ENCODE measurements around the gene CIRBP. TPM values are rescaled to one million over a fixed set of nuclear protein-coding genes. Genes with fewer than 3 reads are reported as not detected.

Gene CIRBP
- total and polyA plus RNA-seq, 2 of the 13 experiments (the other 11 are each of a cell fraction or from before 2014, with no cell fraction given), result 133 to 140 TPM

DNA sequence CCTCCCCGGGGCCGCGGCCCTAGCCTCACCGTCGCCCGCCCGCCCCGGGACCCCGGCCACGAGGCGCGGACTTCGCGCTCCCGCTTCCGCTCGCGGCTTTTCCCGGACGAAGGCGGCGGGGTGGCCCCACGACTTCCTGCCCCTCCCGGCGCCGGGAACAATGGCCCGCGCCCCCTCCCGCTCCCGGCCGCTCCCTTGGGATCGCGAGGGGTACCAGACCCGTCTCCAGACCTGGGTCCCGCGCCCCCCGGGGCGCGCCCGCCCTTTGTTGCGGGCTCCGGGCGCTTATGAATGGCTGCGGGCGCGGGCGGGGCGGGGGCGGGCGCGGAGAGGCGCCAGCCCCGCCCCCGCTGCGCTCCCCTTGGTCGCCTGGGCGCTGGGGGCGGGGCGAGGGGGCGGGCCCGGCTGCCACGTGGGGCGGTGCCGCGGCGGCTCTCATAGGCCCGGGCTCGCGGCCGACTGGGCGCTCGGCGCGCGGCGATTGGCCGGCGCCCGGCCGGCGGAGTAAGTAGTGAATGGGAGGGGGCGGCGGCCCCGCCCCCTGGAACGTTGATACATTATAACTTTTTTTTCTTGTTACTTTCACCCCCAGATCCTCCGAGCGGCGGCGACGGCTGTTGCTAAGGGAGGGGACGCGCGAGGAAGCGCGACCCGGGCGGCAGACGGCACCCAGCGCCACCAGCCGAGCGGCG is 19.7 kb upstream of the CIRBP start (continued):
- no peak for TF ChIP-seq ZNF781 (CRISPR knock-in tag; IDR thresholded peaks at IDR 0.05; ENCODE audit: borderline replicate concordance, not compliant biosample characterization)
- peak; percentile 53; the same call in 1 of the 2 replicates for TF ChIP-seq MTF1 (CRISPR knock-in tag; IDR thresholded peaks at IDR 0.05)
- no peak for TF ChIP-seq HMG20A (CRISPR knock-in tag; IDR thresholded peaks at IDR 0.05; ENCODE audit: borderline replicate concordance)
- TF ChIP-seq, protein P1, sequence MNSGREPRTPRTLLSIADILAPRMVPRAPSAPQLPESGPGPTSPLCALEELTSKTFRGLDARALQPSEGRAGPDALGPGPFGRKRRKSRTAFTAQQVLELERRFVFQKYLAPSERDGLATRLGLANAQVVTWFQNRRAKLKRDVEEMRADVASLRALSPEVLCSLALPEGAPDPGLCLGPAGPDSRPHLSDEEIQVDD (CRISPR knock-in tag; IDR thresholded peaks at IDR 0.05; ENCODE audit: borderline replicate concordance), result no peak
- no peak for TF ChIP-seq ZMYM2 (CRISPR knock-in tag; IDR thresholded peaks at IDR 0.05)
- TF ChIP-seq ZNF530 (CRISPR knock-in tag; IDR thresholded peaks at IDR 0.05; ENCODE audit: low read depth), result 0 out of 2 replicates have a peak, but pooled peaks have one; percentile 50
- no peak for TF ChIP-seq ZNF121 (CRISPR knock-in tag; IDR thresholded peaks at IDR 0.05)
- TF ChIP-seq HDAC2 (CRISPR knock-in tag; IDR thresholded peaks at IDR 0.05), result no peak
- TF ChIP-seq, protein P2, sequence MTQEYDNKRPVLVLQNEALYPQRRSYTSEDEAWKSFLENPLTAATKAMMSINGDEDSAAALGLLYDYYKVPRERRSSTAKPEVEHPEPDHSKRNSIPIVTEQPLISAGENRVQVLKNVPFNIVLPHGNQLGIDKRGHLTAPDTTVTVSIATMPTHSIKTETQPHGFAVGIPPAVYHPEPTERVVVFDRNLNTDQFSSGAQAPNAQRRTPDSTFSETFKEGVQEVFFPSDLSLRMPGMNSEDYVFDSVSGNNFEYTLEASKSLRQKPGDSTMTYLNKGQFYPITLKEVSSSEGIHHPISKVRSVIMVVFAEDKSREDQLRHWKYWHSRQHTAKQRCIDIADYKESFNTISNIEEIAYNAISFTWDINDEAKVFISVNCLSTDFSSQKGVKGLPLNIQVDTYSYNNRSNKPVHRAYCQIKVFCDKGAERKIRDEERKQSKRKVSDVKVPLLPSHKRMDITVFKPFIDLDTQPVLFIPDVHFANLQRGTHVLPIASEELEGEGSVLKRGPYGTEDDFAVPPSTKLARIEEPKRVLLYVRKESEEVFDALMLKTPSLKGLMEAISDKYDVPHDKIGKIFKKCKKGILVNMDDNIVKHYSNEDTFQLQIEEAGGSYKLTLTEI (CRISPR knock-in tag; conservative IDR thresholded peaks at IDR 0.05), result no peak
- TF ChIP-seq ELF3 (CRISPR knock-in tag; IDR thresholded peaks at IDR 0.05), result no peak
- peak; percentile 33 for TF ChIP-seq GATA4 (IDR thresholded peaks at IDR 0.05; ENCODE audit: borderline replicate concordance, low read depth)
- TF ChIP-seq RFXANK (CRISPR knock-in tag; IDR thresholded peaks at IDR 0.05), result no peak; the same call in 1 of the 2 replicates
- no peak for TF ChIP-seq ATAD3A (CRISPR knock-in tag; IDR thresholded peaks at IDR 0.05)
- no peak; the same call in 1 of the 2 replicates for TF ChIP-seq GFI1 (CRISPR knock-in tag; IDR thresholded peaks at IDR 0.05; ENCODE audit: borderline replicate concordance)
- TF ChIP-seq ZFX (CRISPR knock-in tag; IDR thresholded peaks at IDR 0.05; ENCODE audit: low read depth), result no peak
- TF ChIP-seq ZFP41 (CRISPR knock-in tag; IDR thresholded peaks at IDR 0.05; ENCODE audit: borderline replicate concordance), result no peak
- TF ChIP-seq ASH2L (IDR thresholded peaks at IDR 0.05; ENCODE audit: insufficient read length, low read depth, low read length), result peak; percentile 18
- no peak for TF ChIP-seq PRPF4 (IDR thresholded peaks at IDR 0.05; ENCODE audit: low read depth, low read length, poor library complexity, severe bottlenecking)
- peak; percentile 32; the same call in 1 of the 2 replicates for TF ChIP-seq ZBTB7A (CRISPR knock-in tag; IDR thresholded peaks at IDR 0.05)
- no peak; the same call in 1 of the 2 replicates for TF ChIP-seq MAZ (IDR thresholded peaks at IDR 0.05; ENCODE audit: borderline replicate concordance, low read depth, low read length)
- TF ChIP-seq MAZ (CRISPR knock-in tag; IDR thresholded peaks at IDR 0.05; ENCODE audit: low read depth), result peak; percentile 38
- TF ChIP-seq NFKBIZ (CRISPR knock-in tag; IDR thresholded peaks at IDR 0.05), result no peak; the same call in 1 of the 2 replicates
- peak; percentile 30; the same call in 1 of the 2 replicates for TF ChIP-seq ZNF501 (CRISPR knock-in tag; IDR thresholded peaks at IDR 0.05)
- no peak for TF ChIP-seq ZNF605 (CRISPR knock-in tag; IDR thresholded peaks at IDR 0.05)
- peak; percentile 63 for TF ChIP-seq ETV5 (CRISPR knock-in tag; IDR thresholded peaks at IDR 0.05; ENCODE audit: borderline replicate concordance)
- TF ChIP-seq, protein P3, sequence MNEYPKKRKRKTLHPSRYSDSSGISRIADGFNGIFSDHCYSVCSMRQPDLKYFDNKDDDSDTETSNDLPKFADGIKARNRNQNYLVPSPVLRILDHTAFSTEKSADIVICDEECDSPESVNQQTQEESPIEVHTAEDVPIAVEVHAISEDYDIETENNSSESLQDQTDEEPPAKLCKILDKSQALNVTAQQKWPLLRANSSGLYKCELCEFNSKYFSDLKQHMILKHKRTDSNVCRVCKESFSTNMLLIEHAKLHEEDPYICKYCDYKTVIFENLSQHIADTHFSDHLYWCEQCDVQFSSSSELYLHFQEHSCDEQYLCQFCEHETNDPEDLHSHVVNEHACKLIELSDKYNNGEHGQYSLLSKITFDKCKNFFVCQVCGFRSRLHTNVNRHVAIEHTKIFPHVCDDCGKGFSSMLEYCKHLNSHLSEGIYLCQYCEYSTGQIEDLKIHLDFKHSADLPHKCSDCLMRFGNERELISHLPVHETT (CRISPR knock-in tag; conservative IDR thresholded peaks at IDR 0.05), result peak; percentile 85
- TF ChIP-seq, protein P4, sequence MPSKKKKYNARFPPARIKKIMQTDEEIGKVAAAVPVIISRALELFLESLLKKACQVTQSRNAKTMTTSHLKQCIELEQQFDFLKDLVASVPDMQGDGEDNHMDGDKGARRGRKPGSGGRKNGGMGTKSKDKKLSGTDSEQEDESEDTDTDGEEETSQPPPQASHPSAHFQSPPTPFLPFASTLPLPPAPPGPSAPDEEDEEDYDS (CRISPR knock-in tag; IDR thresholded peaks at IDR 0.05), result peak; percentile 82
- TF ChIP-seq, protein P5, sequence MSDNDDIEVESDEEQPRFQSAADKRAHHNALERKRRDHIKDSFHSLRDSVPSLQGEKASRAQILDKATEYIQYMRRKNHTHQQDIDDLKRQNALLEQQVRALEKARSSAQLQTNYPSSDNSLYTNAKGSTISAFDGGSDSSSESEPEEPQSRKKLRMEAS (IDR thresholded peaks at IDR 0.05), result peak; percentile 88

Measured in HepG2 (cell line).